ENCODE measurements around the gene CLEC4M. TPM values are rescaled to one million over a fixed set of nuclear protein-coding genes. Genes with fewer than 3 reads are reported as not detected.
"Not testable (repeated sequence)": the region's sequence is repeated elsewhere in the genome, so short reads cannot be mapped to it uniquely, and the experiment has no call there.

CLEC4M gene
- total RNA-seq, 1 donor from 2014 or later, result not detected

- no peaks in the 10 kb centered on the region for H3K4me1 Mint-ChIP-seq (ENCODE audit: low read depth)
- no peak overlapping the region for H3K4me3 Mint-ChIP-seq (ENCODE audit: unreplicated experiment)
- H3K36me3 Mint-ChIP-seq (ENCODE audit: low read depth), result peaks cover 1% of the 10 kb centered on the region
- H3K27ac Mint-ChIP-seq (ENCODE audit: unreplicated experiment), result no peak overlapping the region
- peaks cover 16% of the 10 kb centered on the region for H3K9me3 Mint-ChIP-seq (ENCODE audit: low read depth)
- no peak for TF ChIP-seq CTCF (IDR thresholded peaks at IDR 0.05)
- DNase-seq (ENCODE audit: low spot score), result no peak
- peaks cover 6% of the 10 kb centered on the region for H3K27me3 Mint-ChIP-seq (ENCODE audit: low read depth)
These were observed 45.1 kb downstream of the CLEC4M start for GRCh38 chr19:7808108-7808507.

GRCh38 chr19:7811989-7812388, 48.9 kb downstream of the CLEC4M start:
- Mint-ChIP-seq H3K4me3 (ENCODE audit: unreplicated experiment) (no peak overlapping the region), H3K9me3 (ENCODE audit: low read depth) (peaks cover 20% of the 10 kb centered on the region), H3K36me3 (ENCODE audit: low read depth) (peaks cover 1% of the 10 kb centered on the region), H3K27ac (ENCODE audit: unreplicated experiment) (no peak overlapping the region), H3K27me3 (ENCODE audit: low read depth) (peaks cover 9% of the 10 kb centered on the region), H3K4me1 (ENCODE audit: low read depth) (no peaks in the 10 kb centered on the region)
- no peak for DNase-seq (ENCODE audit: low spot score)
- TF ChIP-seq CTCF (IDR thresholded peaks at IDR 0.05), result no peak

- H3K4me1 Mint-ChIP-seq (ENCODE audit: low read depth), result no peaks in the 10 kb centered on the region
- H3K4me3 Mint-ChIP-seq (ENCODE audit: unreplicated experiment), result no peak overlapping the region
- peaks cover 28% of the 10 kb centered on the region for H3K9me3 Mint-ChIP-seq (ENCODE audit: low read depth)
- no peak for DNase-seq (ENCODE audit: low spot score)
- H3K27me3 Mint-ChIP-seq (ENCODE audit: low read depth), result peaks cover 21% of the 10 kb centered on the region
- H3K27ac Mint-ChIP-seq (ENCODE audit: unreplicated experiment), result no peak overlapping the region
- peaks cover 1% of the 10 kb centered on the region for H3K36me3 Mint-ChIP-seq (ENCODE audit: low read depth)
- TF ChIP-seq CTCF (IDR thresholded peaks at IDR 0.05), result no peak
These were observed 52.3 kb downstream of the CLEC4M start for GRCh38 chr19:7815325-7815724.

GRCh38 chr19:7816040-7816439, 53.0 kb downstream of the CLEC4M start:
- H3K27ac Mint-ChIP-seq (ENCODE audit: unreplicated experiment); H3K4me1 Mint-ChIP-seq (ENCODE audit: low read depth); H3K36me3 Mint-ChIP-seq (ENCODE audit: low read depth); DNase-seq (ENCODE audit: low spot score); H3K4me3 Mint-ChIP-seq (ENCODE audit: unreplicated experiment): not testable (repeated sequence)
- peaks cover 24% of the 10 kb centered on the region for H3K9me3 Mint-ChIP-seq (ENCODE audit: low read depth)
- peaks cover 27% of the 10 kb centered on the region for H3K27me3 Mint-ChIP-seq (ENCODE audit: low read depth)

GRCh38 chr19:7817801-7818200, 54.8 kb downstream of the CLEC4M start:
- peaks cover 30% of the 10 kb centered on the region for H3K27me3 Mint-ChIP-seq (ENCODE audit: low read depth)
- H3K36me3 Mint-ChIP-seq (ENCODE audit: low read depth), result peaks cover 4% of the 10 kb centered on the region
- peaks cover 16% of the 10 kb centered on the region for H3K9me3 Mint-ChIP-seq (ENCODE audit: low read depth)

More at GRCh38 chr19:7817801-7818200, 54.8 kb downstream of the CLEC4M start:
- Mint-ChIP-seq H3K4me1 (ENCODE audit: low read depth) (no peaks in the 10 kb centered on the region), H3K27ac (ENCODE audit: unreplicated experiment) (no peak overlapping the region), H3K4me3 (ENCODE audit: unreplicated experiment) (no peak overlapping the region)
- no peak for TF ChIP-seq CTCF (IDR thresholded peaks at IDR 0.05)
- DNase-seq (ENCODE audit: low spot score), result no peak
